OCI-LY3 (cell line): ENCODE data around the gene ANXA1.

Source experiments
- CTCF ChIP-seq: fragments of 200-600, 300-600 bp; sonication (generic); IDR thresholded peaks from 2 replicates; pipeline ENCODE4 v1.5.1; 2014; ENCODE audit warnings: antibody characterized with exemption, low read length, low read depth
- EZH2phosphoT487 ChIP-seq: fragments of 200-600 bp; shearing (Covaris generic); IDR thresholded peaks from 2 replicates; pipeline ENCODE4 v1.6.1; 2018; ENCODE audit warnings: antibody characterized with exemption, mixed run types, low read depth

DNA sequence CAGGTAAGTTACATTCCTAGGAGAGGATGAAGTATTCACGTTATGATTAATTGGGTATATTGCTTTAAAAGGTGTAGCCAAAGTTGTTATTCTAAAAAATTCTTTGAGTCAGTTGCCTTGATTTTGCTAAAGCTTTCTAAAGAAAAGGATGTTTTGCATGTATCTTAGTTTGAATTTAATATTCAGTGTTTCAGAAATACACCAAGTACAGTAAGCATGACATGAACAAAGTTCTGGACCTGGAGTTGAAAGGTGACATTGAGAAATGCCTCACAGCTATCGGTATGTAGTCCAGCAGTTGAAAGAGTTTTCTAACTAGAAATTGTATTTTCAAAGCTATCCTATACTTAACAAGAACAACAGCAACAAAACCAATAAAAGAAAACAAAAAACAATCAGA is 14.2 kb downstream of the ANXA1 start:
- TF ChIP-seq CTCF (no peak), EZH2phosphoT487 (no peak)
